Urothelium cell line (cell line): Measurements from ENCODE around the gene CRHR2.
"Not testable (repeated sequence)": the region's sequence is repeated elsewhere in the genome, so short reads cannot be mapped to it uniquely, and the experiment has no call there.

Experiments
- DNase-seq: peaks from one replicate; pipeline ENCODE4 v3.0.0; 2011; ENCODE audit warnings: low spot score, mixed read lengths
- FAIRE-seq: peaks from 2 replicates; lab custom pipeline; 2011; peaks lifted over from hg19 to GRCh38; lab: Jason Lieb, UNC

CRHR2 gene

DNA sequence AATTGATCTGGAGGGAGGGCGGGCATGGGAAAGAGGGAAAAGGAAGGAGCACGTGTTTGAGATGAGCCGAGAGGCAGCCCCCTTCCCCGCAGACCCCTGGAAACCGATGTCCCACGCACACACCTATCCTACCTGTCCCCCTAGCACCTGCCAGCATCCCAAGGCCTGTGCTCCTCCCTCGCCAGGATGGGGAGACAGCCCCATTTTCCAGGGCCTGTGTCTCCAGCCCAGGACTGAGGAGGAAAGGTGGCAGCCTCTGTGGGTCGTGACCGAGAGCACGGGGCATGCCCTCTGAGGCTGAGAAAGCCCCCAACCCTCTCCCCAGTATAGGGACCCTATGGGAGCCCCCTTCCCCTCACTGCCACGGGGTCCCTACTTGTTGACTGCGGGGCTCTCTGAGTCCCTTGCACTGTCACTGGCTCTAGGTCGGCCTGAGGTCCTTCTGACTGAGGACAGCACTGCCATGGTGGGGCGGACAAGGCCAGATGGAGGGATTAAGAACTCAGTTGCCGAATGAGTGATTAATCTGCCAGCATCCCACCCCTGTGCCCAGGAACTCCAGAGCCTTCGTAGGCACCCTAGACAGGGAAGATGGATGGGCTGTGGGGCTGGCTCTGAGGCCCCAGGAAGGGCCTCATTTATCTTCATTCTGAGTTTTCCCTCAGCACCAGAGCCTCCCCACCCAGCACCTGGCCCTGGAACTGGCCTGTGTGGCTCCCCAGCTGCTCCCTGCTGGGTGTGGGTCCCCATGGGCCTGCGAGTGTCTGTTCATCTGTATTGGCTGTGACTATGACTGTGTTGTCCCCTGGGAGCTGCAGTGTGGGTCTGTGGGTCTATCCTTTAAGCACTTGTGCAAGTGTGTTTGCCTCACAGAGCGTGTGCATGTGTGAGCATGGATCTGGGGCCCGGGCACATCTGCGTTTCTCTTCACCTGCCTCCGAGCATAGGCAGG is 26.0 kb downstream of the CRHR2 start:
- DNase-seq = no peak
- FAIRE-seq = no peak

DNA sequence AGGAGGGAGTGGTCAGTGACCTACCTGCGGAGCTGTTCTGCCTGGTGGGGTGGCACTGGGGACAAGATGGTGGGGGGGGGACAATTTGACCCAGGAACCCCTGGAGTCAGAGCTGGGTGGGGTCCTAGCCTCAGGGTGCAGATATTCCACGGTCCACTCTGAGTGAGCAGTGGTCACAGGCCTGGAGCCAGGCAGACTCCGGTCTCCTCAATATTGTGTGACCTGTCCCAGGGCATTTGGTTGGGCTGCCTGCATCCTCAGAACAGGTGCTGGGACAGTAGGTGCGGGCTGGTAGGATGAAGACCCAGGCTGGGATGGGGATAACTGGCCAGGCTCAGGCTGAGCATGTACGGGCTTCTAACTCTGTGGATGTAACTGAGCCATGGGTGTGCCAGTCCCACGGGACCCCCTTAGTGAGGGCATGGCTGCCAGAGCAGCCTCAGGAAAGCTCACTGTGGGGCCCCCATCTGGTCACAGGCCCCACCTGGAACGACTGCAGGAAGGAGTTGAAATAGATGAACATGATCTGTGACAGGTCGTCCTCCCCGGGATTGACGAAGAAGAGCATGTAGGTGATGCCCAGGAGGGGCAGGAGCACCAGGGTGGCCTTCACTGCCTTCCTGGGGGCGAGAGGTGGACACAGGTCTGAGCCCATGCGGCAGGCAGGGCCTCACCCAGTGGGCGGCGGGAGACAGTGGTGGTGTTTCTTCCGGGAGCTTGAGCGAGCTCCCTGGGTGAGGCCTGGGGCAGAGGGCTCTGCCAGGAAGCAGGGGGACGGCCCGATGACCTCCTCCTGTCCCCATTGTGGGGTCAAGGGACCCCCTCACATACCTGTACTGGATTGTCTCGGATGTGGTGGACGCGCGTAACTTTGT is 26.9 kb downstream of the CRHR2 start:
- DNase-seq (no peak), FAIRE-seq (no peak)

DNA sequence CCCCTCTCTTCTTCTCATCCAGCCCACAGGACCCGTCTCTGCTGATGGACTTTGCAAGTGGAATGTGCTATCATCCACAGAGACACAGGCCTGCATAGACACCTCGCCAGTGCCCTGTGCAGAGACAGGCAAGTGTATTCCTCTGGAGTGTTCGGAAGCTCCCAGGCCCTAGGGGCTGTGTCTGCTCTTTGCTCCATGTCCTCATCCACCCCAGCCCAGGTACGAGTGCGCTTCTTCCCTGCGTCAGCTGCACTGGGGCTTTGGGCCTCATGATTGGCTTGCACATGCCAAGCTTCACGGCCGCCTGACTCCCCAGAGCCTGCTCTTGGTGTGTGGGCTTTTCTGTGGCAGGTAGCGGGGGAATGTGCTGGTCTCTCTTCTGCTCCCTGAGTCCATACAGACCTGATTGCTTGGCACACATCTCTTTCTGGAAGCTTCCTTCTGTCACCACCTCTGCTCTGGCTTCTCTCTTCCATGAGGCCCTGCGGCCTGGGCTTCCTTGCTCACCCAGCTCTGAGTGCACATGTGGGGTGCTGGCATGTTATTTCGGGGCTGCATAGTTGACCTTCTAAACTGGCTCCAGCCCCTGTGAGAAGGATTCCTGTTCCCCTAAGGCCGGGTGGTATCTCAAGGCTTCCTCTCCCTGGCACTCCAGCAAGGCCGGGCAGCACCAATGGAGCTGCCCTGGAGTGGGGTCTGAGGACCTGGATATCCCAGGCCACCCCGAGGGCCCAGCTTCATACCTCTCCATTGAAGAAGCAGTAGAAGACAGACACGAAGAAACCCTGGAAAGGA is 27.8 kb downstream of the CRHR2 start:
- no peak for DNase-seq
- FAIRE-seq = no peak

DNA sequence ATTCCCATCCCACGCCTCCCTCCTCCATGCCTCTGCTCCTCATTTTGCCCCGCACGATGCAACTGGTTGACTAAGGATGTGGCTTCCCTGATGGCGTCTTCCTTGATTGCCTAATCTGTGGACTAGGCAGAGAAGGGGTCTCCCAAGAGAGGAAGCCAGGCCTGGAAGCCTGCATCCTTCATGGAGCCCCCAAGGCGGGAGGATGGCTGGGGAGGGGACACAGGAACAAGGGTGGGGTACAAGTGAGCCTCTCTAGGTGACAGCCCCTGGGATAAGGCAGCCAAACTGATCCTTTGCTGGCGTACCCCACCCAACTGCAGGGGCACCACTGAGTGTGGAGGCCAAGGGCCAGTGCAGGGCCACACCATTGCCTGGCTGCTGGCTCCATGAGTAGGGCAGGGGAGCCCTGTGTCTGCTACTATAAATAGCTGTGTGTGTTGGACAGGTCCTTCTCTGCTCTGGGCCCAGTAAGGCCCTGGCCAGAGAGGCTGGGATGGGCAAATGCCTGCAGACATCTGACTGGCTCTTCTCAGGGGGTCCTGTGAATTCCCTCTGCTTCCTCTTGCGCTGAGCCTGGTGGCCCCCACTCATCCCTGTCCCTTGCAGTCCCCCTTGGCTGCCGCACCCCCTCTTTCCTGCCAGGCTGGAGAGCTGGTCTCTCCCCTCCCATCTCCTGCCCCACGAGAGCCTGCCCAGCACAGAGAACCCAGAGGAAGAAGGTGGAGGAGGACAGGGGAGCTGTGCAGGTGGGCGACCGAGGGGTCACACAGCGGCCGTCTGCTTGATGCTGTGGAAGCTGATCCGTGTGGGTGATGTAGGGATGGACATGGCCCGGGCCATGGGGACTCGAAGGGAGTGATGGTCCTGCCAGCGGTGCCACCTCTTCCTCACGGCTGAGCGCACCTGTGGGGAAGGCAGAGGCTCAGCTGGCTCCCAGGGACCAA is 29.3 kb downstream of the CRHR2 start:
- peak; percentile 42 for FAIRE-seq
- DNase-seq = no peak

DNA sequence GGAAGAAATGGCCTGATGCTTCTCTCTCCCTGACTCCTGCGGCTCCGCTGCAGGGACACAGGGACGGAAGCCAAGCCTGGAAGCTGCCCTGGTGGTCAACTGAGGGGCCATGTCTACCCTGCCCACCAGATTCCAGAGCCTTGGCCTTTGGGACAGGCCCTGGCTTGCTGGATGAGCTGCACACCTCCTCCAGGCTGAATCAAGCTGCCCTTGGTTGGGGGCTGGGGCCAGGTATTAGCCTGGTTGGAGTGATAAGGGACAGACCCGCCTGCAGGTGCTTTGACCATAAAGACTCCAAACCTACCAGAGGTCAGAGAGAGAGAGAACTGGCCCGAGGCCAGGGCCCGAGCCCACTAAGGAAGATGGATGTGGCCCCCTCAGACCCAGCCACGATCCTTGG is 30.1 kb downstream of the CRHR2 start:
- no peak for DNase-seq
- no peak for FAIRE-seq

DNA sequence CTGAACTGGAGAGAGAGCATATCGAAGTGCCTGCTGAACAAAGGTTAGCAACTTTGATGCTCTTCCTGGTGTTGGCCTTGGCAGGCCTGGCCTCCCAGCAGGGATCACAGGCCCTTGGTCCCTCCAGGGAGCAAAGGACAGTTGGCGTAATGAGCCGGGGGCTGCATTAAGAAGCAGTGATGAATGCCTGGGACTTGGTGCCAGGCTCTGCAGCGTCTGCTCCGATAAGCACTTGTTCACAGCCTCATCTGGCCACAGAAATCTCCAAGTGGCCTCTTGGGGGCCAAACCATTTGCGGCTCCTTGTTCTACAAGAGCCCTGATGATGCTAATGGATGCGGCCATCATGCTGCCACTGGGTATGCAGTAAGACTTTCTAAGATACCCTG is 31.8 kb downstream of the CRHR2 start:
- DNase-seq (no peak), FAIRE-seq (no peak)

DNA sequence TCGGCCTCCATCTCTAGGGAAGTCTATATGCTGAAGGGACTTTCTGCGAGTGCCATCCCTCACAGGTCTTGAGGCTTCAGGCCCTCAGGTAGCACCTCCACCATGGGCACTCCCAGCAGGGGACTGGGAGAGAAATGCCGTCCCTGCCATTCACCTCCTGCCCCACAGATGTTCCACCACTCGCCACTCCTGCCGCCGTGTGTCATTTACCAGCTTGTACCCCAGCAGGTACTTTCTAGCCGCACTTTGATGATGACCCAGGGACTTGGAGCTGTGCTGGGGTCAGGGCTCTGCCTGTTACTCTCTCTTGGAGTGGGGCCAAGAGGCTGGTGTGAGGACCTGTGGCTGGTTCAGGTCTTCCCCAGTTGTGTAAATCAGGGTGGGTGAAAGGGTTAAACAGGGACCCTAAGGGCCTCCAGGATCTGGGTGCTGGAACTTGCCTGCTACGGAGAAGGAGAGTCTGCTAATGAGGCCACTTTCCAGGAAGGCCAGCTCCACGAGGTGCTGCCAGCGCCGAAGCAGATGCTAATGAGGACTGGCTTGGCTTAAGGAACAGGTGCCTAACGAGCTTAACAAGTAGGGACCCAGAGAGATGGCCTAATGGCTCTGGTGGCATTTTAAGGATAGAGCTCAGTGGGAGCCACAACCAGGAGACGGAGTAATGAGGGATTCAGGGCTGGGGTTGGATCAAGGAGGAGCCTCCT is 32.4 kb downstream of the CRHR2 start:
- FAIRE-seq (peak; percentile 23), DNase-seq (no peak)

DNA sequence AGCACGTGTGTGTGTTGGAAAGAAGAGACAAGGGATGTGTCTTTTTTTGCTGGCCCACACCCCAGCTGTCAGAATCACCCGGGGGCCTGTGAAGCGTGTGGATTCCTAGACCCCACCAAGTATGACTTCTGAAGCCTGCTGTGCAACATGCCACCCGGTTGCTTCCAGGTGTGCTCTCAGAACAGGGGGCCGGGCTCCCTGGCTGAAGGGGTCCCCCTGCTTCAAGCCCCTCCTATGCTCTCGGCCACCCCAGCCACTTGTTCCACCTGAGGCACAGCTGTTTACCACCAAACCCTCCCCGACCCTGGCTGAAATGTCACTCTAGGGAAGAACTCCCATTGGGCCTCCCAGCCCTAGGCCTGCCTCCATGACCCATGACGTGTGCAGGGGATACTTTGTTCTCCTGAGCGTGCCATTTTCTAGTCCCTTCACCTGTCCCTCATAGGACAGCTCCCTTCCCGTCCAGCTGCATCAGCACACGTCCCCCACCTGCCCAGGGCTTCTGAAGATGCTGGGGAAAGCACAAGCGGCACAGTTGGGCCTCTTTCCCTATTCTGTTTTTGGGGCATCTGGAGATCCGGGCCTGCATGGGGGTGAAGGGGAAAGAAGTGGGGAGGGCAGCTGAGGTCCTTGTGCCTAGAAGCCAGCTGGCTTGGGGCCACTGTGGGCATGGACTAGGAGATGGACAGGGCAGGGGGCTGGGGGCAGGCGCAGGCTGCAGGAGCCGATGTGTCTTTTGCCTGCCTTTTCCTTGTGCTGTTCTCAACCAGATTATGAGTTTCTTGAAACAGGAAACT is 33.3 kb downstream of the CRHR2 start:
- FAIRE-seq = no peak
- no peak for DNase-seq

DNA sequence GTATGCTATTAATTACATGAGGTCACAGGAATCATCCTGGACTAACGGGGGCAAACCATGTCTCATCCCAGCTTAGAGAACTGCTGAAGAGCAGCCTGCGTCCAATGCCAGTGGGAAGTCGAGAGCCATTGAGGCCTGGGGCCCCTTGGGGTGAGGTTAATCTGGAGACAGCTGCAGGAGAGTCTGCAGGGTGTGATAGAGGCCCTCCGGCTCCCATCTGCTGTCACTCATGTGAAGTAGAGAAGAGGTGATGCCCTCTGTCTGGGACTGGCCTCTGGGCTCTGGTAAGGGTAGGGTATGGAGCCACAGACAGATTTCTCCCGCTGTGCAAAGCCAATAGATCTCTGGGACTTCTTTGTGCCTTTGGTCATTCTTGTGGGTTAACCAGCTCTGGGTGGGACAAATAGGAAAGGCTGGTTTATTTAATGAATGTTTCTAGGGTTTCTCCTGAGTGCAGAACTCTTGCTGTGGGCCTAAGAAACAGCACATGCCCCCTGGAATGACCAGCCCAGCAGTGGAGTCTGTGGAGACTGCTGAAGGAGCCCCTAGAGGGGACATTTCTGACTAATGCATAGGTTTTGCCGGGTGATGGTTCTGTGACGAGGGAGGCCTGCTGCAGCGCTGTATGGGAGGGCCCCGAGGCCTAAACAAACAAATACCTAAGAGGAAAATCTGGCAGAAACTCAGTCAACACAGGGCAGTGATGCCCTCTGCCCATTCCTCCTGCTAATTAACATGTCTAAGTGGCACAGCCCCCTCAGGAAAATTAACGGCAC is 34.5 kb downstream of the CRHR2 start:
- FAIRE-seq (no peak), DNase-seq (no peak)

DNA sequence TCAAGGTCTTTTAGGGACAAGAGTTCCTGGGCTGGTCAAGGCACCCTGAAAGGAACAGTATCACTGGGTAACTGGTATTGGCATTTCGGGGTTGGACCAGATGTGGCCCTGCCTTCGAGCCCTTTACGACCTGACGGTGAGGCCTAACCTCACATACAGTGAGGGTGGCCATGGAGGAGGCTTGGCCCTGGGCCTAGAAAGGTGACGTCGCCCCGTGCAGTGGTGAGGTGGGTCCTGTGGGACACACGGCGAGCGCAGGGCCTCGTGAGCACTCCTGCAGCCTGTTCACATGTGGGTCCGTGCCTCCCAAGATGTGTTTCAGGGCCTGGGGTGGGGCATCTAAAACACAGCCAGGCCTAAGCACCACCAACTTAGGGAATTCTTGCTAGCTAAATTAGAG is 36.1 kb downstream of the CRHR2 start:
- DNase-seq (no peak), FAIRE-seq (no peak)

DNA sequence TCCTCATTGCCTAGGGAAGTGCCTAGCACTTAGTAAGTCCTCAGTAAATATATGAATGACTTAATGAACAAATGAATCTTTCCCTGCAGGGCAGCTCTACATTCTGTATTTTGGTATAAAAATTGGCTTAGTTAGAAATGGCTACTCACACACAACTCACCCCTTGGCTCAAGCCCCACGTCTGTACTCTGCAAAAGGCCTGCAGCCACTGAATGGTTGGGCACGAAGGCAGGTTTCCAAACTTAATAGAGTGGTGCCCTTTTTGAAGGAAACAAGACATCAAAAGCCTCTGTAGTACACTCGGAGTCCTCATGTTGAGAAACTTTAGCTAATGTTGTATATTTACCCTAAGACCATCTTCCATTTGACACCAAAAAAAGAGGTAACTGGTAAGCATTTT is 36.6 kb downstream of the CRHR2 start:
- DNase-seq (no peak), FAIRE-seq (no peak)

DNA sequence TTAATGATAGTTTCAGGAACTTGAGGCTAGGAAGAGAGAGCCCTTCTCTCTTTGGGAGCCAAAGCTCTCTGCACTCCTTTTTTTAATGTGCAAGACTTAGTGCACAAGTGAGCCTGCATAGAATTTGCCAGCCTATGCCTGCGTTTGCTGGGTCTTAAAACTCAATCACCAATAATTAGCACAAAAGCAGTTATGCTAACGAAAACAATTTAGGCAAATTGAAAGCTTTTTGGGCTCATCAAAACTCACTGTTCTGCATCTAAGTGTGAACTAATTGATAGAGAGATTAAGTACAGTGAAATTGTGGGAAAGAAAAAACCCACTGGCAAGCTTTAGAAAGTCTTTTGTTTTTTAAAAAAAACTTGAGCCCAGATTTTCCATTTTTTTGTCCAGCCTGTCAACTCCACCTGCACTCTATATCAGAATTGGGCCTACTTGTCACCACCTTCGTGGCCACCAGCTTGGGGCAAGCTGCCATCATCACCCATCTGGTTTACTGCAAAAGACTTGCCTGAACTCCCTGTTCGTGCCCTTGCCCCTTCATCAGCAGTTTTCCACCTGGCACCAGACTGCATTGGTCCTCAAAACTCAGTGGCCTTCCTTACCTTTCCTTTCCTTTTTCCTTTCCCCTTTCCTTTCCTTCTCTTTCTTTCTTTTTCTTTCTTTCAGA is 37.8 kb downstream of the CRHR2 start:
- FAIRE-seq = no peak
- DNase-seq = no peak

DNA sequence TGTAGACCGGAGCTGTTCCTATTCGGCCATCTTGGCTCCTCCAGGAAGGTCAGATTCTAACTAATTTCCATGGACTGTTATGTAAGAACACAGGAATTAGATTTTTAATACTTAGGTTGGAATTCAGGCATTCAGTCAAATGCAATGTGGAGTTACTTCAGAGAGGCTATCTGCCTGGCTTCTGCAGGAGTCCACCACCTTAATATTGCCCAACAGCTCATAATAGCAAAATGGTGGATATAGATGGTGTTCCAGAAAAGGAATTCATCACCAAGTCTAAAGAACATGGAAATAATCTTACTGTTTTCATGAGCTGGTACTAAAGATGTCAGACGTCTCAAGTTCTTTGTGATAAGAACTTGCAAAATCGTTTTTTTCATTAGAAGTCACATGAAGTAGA is 39.5 kb downstream of the CRHR2 start:
- no peak for DNase-seq
- FAIRE-seq = no peak

DNA sequence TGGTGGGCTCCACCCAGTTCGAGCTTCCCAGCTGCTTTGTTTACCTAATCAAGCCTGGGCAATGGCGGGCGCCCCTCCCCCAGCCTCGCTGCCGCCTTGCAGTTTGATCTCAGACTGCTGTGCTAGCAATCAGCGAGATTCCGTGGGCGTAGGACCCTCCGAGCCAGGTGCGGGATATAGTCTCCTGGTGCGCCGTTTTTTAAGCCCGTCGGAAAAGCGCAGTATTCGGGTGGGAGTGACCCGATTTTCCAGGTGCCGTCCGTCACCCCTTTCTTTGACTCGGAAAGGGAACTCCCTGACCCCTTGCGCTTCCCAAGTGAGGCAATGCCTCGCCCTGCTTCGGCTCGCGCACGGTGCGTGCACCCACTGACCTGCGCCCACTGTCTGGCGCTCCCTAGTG is 39.9 kb downstream of the CRHR2 start:
- DNase-seq, FAIRE-seq: not testable (repeated sequence)

DNA sequence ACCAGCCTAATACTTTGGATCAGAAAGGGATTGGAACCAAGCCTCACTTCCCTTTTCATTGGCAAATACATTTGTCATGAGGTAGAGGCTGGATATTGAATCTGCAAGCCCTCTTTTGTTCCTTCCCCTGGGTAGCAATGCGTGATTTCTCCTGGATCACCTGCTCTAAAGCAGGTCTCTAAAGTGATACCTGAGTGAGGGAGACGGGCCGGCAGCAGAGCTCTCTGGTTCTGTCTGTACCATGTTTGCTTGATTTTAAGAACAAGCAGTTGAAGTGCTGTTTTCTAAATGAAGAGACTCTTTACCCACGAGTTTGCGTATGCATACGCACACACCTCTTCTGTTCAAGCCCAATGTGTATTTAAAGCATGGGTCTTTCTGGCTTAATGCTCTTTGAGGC is 46.5 kb downstream of the CRHR2 start:
- FAIRE-seq = no peak
- no peak for DNase-seq

DNA sequence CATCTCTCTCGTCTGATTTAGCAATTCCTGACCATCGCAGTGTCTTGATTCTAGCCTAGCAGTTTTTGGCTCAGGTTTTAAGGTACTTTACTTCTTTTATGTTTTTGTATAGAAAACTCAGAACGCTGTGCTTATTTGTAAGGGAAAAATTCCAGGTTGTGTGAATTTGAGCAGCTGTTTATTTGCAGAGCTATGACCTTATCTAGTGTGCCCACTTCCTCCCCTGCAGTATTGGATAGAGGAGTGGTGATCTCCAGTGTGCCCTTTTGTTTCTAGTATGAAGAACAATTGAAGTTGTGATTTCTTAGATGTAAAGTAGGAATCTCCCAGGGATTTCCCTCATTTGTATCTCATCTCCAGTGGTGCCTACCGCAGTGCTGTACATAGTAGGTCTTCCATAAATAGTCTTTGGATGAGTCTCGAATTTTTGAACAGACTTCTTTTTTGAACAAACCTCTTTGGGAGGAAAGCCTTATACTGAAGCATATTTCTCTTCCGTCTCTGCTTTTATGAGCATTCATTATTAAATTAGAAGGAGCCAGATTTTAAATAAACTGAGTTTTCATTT is 47.5 kb downstream of the CRHR2 start:
- no peak for FAIRE-seq
- DNase-seq = no peak

DNA sequence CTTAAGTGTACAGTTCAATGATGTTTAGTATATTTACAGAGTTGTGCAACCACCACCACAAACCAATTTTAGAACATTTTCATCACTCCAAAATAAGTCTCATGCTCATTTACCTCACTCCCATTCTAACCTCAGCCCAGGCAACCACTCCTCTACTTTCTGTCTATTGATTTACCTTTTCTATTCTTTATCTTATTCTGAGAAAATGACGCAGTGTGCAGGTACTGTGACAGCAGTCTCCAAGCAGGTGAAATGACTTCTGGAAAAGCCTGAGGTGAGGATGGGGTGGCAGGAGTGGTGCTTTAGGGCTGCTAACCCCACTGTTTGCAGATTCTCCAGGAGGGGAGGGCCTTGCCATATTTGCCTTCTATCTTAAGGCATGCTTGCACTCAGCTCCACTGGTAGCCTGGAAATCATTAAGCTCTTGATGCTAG is 48.0 kb downstream of the CRHR2 start:
- FAIRE-seq = no peak

More for the DNA sequence above, 48.0 kb downstream of the CRHR2 start:
- DNase-seq = no peak
